Stimulated activated CD4-positive, alpha-beta T cell treated with anti-CD3 and anti-CD28 coated beads, Interleukin-12 subunit alpha, Interleukin-12 subunit beta, amount 100 ng/mL, for 48 hours (primary cell): Measurements from ENCODE around the gene MRPS22.
"Not testable (repeated sequence)": the region's sequence is repeated elsewhere in the genome, so short reads cannot be mapped to it uniquely, and the experiment has no call there.

Experiments
- DNase-seq, 3 donors: peaks; one replicate each; pipeline ENCODE4 v3.0.0-alpha.2; 2020; ENCODE audit warnings: low read depth in 2 of 3, low spot score in 1 of 3

MRPS22 gene

GRCh38 chr3:139389552-139390368 is 45.9 kb downstream of the MRPS22 start, which contains the start of gene COPB2:
Gene COPB2 (minus strand): TSS chr3:139389647. CDS start chr3:139389550, 97 bp downstream.
- peak; percentile 92 to 98 (median 97) for DNase-seq

- no peak for DNase-seq
These were observed 50.3 kb downstream of the MRPS22 start for GRCh38 chr3:139394116-139394515.

GRCh38 chr3:139396707-139397106 is 52.9 kb downstream of the MRPS22 start:
- DNase-seq = no peak

GRCh38 chr3:139401155-139401554 is 57.3 kb downstream of the MRPS22 start:
- DNase-seq = not testable (repeated sequence)
